MCF 10A (cell line): ENCODE results near the gene MX2. TPM values are rescaled to one million over a fixed set of nuclear protein-coding genes. Genes with fewer than 3 reads are reported as not detected.
"Not testable (repeated sequence)": the region's sequence is repeated elsewhere in the genome, so short reads cannot be mapped to it uniquely, and the experiment has no call there.

Experiments used
- Bru-seq: library from RNA; stranded (reverse); fragments of 400-500 nt; gene quantifications from one replicate; lab custom pipeline; 2021; lab: Mats Ljungman, UMichigan
- BruChase-seq, 2 experiments: library from RNA; stranded (reverse); fragments of 400-500 nt; gene quantifications; one replicate each; lab custom pipeline; 2021; lab: Mats Ljungman, UMichigan
- BruUV-seq: library from RNA; stranded (reverse); fragments of 400-500 nt; replicated peaks from 2 replicates; lab custom pipeline; 2021; lab: Mats Ljungman, UMichigan
- CTCF ChIA-PET: fragments of 300-600 bp; sonication (Branson Sonifier 250); formaldehyde crosslinking; extraction: SDS; loops from one replicate; lab custom pipeline; 2021; ENCODE audit warnings: antibody characterized with exemption, inconsistent platforms; lab: Yijun Ruan, JAX
- POLR2A ChIA-PET: fragments of 300-600, 350-650 bp; sonication (Branson Sonifier 250); formaldehyde crosslinking; extraction: SDS; loops from one replicate; lab custom pipeline; 2020; ENCODE audit warnings: antibody characterized with exemption, inconsistent platforms; lab: Yijun Ruan, JAX
- DNase-seq: peaks from one replicate; pipeline ENCODE4 v3.0.0-alpha.2; 2018; ENCODE audit not compliant: unreplicated experiment
- H3K27ac Mint-ChIP-seq: one replicate; pipeline ENCODE4 v1.8.0; 2022; ENCODE audit warnings: mild to moderate bottlenecking, low read depth, mixed read lengths; ENCODE audit not compliant: unreplicated experiment
- H3K27me3 Mint-ChIP-seq: one replicate; pipeline ENCODE4 v1.8.0; 2022; ENCODE audit warnings: mixed read lengths; ENCODE audit not compliant: insufficient read depth, unreplicated experiment
- H3K36me3 Mint-ChIP-seq: one replicate; pipeline ENCODE4 v1.8.0; 2022; ENCODE audit warnings: mild to moderate bottlenecking, moderate library complexity, mixed read lengths; ENCODE audit not compliant: insufficient read depth, unreplicated experiment
- H3K4me1 Mint-ChIP-seq: one replicate; pipeline ENCODE4 v1.8.0; 2022; ENCODE audit warnings: mixed read lengths; ENCODE audit not compliant: insufficient read depth, unreplicated experiment
- H3K4me3 Mint-ChIP-seq: one replicate; pipeline ENCODE4 v1.8.0; 2022; ENCODE audit warnings: mild to moderate bottlenecking, moderate library complexity, mixed read lengths; ENCODE audit not compliant: unreplicated experiment
- H3K9me3 Mint-ChIP-seq: one replicate; pipeline ENCODE4 v1.8.0; 2022; ENCODE audit warnings: mixed read lengths; ENCODE audit not compliant: unreplicated experiment
- CTCF ChIP-seq: fragments of 200-600 bp; IDR thresholded peaks from one replicate; pipeline ENCODE4 v1.8.0; 2022; ENCODE audit warnings: antibody characterized with exemption, mild to moderate bottlenecking; ENCODE audit not compliant: unreplicated experiment
- intact Hi-C: fragments of 100-400 bp; cut with micrococcal nuclease; formaldehyde crosslinking; loops from 2 replicates; pipeline ENCODE4 v1.14.1; 2022
- long read RNA-seq: library from polyadenylated mRNA; stranded (forward); transcript quantifications from one replicate; pipeline ENCODE4 v2.0.0, GENCODE V29; 2022
- total RNA-seq: library from RNA; stranded (reverse); gene quantifications from 2 replicates; pipeline ENCODE4 v1.2.3, GENCODE V29; 2022

Gene MX2
- total RNA-seq (not detected in 2 replicates), Bru-seq, nascent RNA (percentile 8 among the genes with signal in this experiment), BruChase-seq, experiment 1, labeled RNA remaining after a 6-hour chase (percentile 2 among the genes with signal in this experiment), BruChase-seq, experiment 2, labeled RNA remaining after a 2-hour chase (percentile 6 among the genes with signal in this experiment)
- long read RNA-seq: 0 reads

- DNase-seq: no peak
- Mint-ChIP-seq H3K27ac (no peak within 1 kb of the TSS), H3K9me3 (no peaks in the 10 kb centered on the region), H3K36me3 (no peaks in the 10 kb centered on the region), H3K4me3 (no peak within 1 kb of the TSS), H3K4me1 (peaks cover 6% of the 10 kb centered on the region), H3K27me3 (peaks cover under 1% of the 10 kb centered on the region)
- intact Hi-C loops: no loop called here
- CTCF ChIA-PET: interaction anchor here (0.7 kb wide), 1 partner anchor 12 kb away, joined by 3 read pairs; no protein-coding TSS in a partner anchor
- no TSS peak for BruUV-seq
- POLR2A ChIA-PET: no interaction called here
- TF ChIP-seq CTCF: no peak
Measured at GRCh38 chr21:41361786-41362604, at the start of gene MX2. TSS of gene MX2 (plus strand) at chr21:41362027. CDS start at chr21:41376907, 14,880 bp downstream.

GRCh38 chr21:41313285-41314164 is 48.3 kb upstream of the MX2 start:
- BruUV-seq, H3K27ac Mint-ChIP-seq, POLR2A ChIA-PET, H3K36me3 Mint-ChIP-seq, H3K4me1 Mint-ChIP-seq, CTCF ChIA-PET, DNase-seq, H3K4me3 Mint-ChIP-seq, H3K9me3 Mint-ChIP-seq, intact Hi-C loops: not testable (repeated sequence)
- H3K27me3 Mint-ChIP-seq: peaks cover 37% of the 10 kb centered on the region

GRCh38 chr21:41315726-41316125 is 46.1 kb upstream of the MX2 start:
- H3K4me3 Mint-ChIP-seq: no peak overlapping the region
- no TSS peak for BruUV-seq
- no peak overlapping the region for H3K27ac Mint-ChIP-seq
- peaks cover 16% of the 10 kb centered on the region for H3K27me3 Mint-ChIP-seq
- intact Hi-C loops: no loop called here
- POLR2A ChIA-PET: no interaction called here
- no peak for TF ChIP-seq CTCF
- no peaks in the 10 kb centered on the region for H3K9me3 Mint-ChIP-seq
- H3K4me1 Mint-ChIP-seq: no peaks in the 10 kb centered on the region
- CTCF ChIA-PET: no interaction called here
- no peaks in the 10 kb centered on the region for H3K36me3 Mint-ChIP-seq
- no peak for DNase-seq

- ChIA-PET CTCF (no interaction called here), POLR2A (no interaction called here)
- TF ChIP-seq CTCF: no peak
- Mint-ChIP-seq H3K9me3 (no peaks in the 10 kb centered on the region), H3K4me1 (no peaks in the 10 kb centered on the region), H3K4me3 (no peak within 1 kb of the TSS), H3K27ac (no peak within 1 kb of the TSS), H3K27me3 (peaks cover 21% of the 10 kb centered on the region), H3K36me3 (no peaks in the 10 kb centered on the region)
- no peak for DNase-seq
- intact Hi-C loops: no loop called here
- no TSS peak for BruUV-seq
Measured at GRCh38 chr21:41316200-41317062, 45.4 kb upstream of the MX2 start, which contains the start of gene FAM3B. TSS of gene FAM3B (plus strand) at chr21:41316801. CDS start at chr21:41316880, 79 bp downstream.
